ENCODE data around the gene FOXO1.

Gene FOXO1

DNA sequence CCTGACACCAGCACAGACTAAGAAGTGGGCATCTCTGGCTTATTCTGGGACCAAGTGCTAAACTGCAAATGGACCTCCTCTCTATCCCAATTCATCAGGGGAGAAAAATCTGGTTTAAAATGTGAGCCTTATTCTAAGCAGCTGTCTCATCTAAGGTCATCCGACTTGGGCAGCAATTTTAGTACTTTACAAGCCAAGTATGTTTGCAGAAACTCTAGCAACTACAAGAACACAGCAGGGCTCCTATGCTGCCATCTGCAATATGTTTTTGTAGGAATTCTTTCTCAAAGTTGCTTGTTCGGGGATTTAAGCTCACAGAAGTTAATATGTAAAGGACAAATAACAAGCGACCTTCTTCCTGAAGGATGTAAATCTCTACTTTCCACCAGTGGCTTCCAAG lies 113.1 kb downstream of the FOXO1 start:
- Histone ChIP-seq H2AFZ (ENCODE audit: low read length) (no peak overlapping the region), H3K4me1 (ENCODE audit: insufficient read depth, low read length, poor library complexity, severe bottlenecking) (no peaks in the 10 kb centered on the region), H3K36me3 (ENCODE audit: insufficient read depth, low read length) (no peaks in the 10 kb centered on the region), H3K4me2 (ENCODE audit: low read depth, low read length, poor library complexity, severe bottlenecking) (no peak overlapping the region), H4K20me1 (ENCODE audit: insufficient read depth, low read length, poor library complexity, severe bottlenecking) (no peaks in the 10 kb centered on the region), H3K79me2 (ENCODE audit: insufficient read depth, low read length) (no peaks in the 10 kb centered on the region), H3K9ac (ENCODE audit: low read depth, low read length, poor library complexity, severe bottlenecking) (no peak overlapping the region), H3K9me3 (ENCODE audit: insufficient read depth, low read depth, low read length) (no peaks in the 10 kb centered on the region), H3K4me3 (ENCODE audit: low read length, poor library complexity, severe bottlenecking) (no peak overlapping the region), H3F3A (ENCODE audit: low read depth) (no peaks in the 10 kb centered on the region), H3K27me3 (ENCODE audit: insufficient read depth, low read length, poor library complexity, severe bottlenecking) (no peaks in the 10 kb centered on the region), H3K9me2 (replicated peaks; ENCODE audit: low read depth, low read length) (no peaks in the 10 kb centered on the region)
- TF ChIP-seq EZH2phosphoT487 (IDR thresholded peaks at IDR 0.05; ENCODE audit: borderline replicate concordance) (no peak), CTCF (conservative IDR thresholded peaks at IDR 0.05; ENCODE audit: low read length) (no peak)

GRCh38 chr13:40552895-40553294 lies 113.5 kb downstream of the FOXO1 start:
- Histone ChIP-seq H3K9me2 (replicated peaks; ENCODE audit: low read depth, low read length) (no peaks in the 10 kb centered on the region), H3K79me2 (ENCODE audit: insufficient read depth, low read length) (no peaks in the 10 kb centered on the region), H3K4me2 (ENCODE audit: low read depth, low read length, poor library complexity, severe bottlenecking) (no peak overlapping the region), H3K36me3 (ENCODE audit: insufficient read depth, low read length) (no peaks in the 10 kb centered on the region), H2AFZ (ENCODE audit: low read length) (no peak overlapping the region), H3K4me3 (ENCODE audit: low read length, poor library complexity, severe bottlenecking) (no peak overlapping the region), H3K9me3 (ENCODE audit: insufficient read depth, low read depth, low read length) (no peaks in the 10 kb centered on the region), H3K9ac (ENCODE audit: low read depth, low read length, poor library complexity, severe bottlenecking) (no peak overlapping the region), H3K4me1 (ENCODE audit: insufficient read depth, low read length, poor library complexity, severe bottlenecking) (no peaks in the 10 kb centered on the region), H3F3A (ENCODE audit: low read depth) (no peaks in the 10 kb centered on the region), H3K27me3 (ENCODE audit: insufficient read depth, low read length, poor library complexity, severe bottlenecking) (no peaks in the 10 kb centered on the region), H4K20me1 (ENCODE audit: insufficient read depth, low read length, poor library complexity, severe bottlenecking) (no peaks in the 10 kb centered on the region)
- TF ChIP-seq EZH2phosphoT487 (IDR thresholded peaks at IDR 0.05; ENCODE audit: borderline replicate concordance) = no peak
- no peak for TF ChIP-seq CTCF (conservative IDR thresholded peaks at IDR 0.05; ENCODE audit: low read length)

DNA sequence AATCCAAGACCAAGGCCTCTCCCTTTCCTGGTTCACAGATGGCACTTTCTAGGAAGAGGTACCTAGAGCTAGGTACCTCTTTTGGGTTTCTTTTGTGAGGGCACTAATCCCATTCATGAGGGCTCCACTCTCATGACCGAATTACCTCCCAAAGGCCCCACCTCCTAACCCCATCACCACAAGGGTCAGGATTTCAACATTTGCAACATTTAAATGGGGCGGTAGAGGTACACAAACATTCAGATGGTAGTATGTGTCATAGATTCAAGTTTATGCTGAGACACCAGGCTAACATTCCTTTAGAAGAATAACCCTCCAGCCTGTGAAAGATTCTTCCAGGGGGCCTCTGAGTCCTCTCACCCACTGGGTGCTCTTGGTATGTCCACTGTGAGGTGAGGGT lies 116.3 kb downstream of the FOXO1 start:
- Histone ChIP-seq H3K4me2 (ENCODE audit: low read depth, low read length, poor library complexity, severe bottlenecking) (no peak overlapping the region), H3F3A (ENCODE audit: low read depth) (no peaks in the 10 kb centered on the region), H3K36me3 (ENCODE audit: insufficient read depth, low read length) (no peaks in the 10 kb centered on the region), H3K9me2 (replicated peaks; ENCODE audit: low read depth, low read length) (no peaks in the 10 kb centered on the region), H3K9me3 (ENCODE audit: insufficient read depth, low read depth, low read length) (no peaks in the 10 kb centered on the region), H3K9ac (ENCODE audit: low read depth, low read length, poor library complexity, severe bottlenecking) (no peak overlapping the region), H2AFZ (ENCODE audit: low read length) (no peak overlapping the region), H3K4me3 (ENCODE audit: low read length, poor library complexity, severe bottlenecking) (no peak overlapping the region), H4K20me1 (ENCODE audit: insufficient read depth, low read length, poor library complexity, severe bottlenecking) (no peaks in the 10 kb centered on the region), H3K4me1 (ENCODE audit: insufficient read depth, low read length, poor library complexity, severe bottlenecking) (no peaks in the 10 kb centered on the region), H3K79me2 (ENCODE audit: insufficient read depth, low read length) (no peaks in the 10 kb centered on the region), H3K27me3 (ENCODE audit: insufficient read depth, low read length, poor library complexity, severe bottlenecking) (no peaks in the 10 kb centered on the region)
- no peak for TF ChIP-seq EZH2phosphoT487 (IDR thresholded peaks at IDR 0.05; ENCODE audit: borderline replicate concordance)
- TF ChIP-seq CTCF (conservative IDR thresholded peaks at IDR 0.05; ENCODE audit: low read length) = no peak
